ENCODE measurements around the gene PSMB3.

Gene PSMB3

DNA sequence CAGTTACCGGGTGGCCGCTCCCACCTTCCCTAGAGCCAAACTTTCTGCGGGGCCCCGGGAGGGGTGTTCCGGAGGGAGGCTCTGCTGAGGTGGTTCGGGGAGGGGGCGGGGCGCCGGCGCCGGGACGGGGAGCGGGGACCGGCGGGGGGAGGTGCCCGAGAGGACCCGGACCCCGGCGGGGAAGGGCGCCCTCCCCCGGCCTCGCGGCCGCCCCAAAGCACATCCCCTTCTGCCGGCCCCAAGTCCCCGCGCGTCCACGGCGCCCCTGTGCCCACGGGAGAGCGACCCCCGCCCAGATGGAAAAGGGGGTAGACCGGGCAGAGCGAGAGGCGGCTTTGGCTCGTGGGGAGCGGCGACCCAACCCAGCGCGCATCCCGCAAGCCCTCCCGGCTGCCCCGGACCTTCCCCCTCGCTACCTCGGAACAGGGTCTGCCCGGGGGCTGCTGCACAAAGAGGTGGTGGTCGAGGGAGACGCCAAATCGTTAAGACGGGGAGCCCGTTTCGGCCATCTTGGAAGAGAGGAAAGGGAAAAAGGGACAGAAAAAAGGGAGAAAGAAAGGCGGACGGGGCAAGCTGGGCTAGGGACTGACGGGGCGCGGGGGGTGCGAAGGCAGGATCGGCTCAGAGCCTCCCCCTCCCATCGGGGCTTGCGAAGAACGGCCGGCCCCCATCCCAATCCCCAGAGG is 4.9 kb upstream of the PSMB3 start:
- peaks cover 4 to 6% of the 10 kb centered on the region in 2 donors for H3K36me3 Mint-ChIP-seq
- DNase-seq (no peak), ATAC-seq (replicated peaks) (no peak)
- peaks cover 38 to 48% of the 10 kb centered on the region in 2 donors for H3K27me3 Mint-ChIP-seq
- H3K4me3 Mint-ChIP-seq, result peak overlapping the region; percentile 85 to 86
- peaks cover 37 to 55% of the 10 kb centered on the region in 2 donors for H3K4me1 Mint-ChIP-seq
- no peaks in the 10 kb centered on the region for H3K9me3 Mint-ChIP-seq
- H3K27ac Mint-ChIP-seq, result peak overlapping the region; percentile 66

DNA sequence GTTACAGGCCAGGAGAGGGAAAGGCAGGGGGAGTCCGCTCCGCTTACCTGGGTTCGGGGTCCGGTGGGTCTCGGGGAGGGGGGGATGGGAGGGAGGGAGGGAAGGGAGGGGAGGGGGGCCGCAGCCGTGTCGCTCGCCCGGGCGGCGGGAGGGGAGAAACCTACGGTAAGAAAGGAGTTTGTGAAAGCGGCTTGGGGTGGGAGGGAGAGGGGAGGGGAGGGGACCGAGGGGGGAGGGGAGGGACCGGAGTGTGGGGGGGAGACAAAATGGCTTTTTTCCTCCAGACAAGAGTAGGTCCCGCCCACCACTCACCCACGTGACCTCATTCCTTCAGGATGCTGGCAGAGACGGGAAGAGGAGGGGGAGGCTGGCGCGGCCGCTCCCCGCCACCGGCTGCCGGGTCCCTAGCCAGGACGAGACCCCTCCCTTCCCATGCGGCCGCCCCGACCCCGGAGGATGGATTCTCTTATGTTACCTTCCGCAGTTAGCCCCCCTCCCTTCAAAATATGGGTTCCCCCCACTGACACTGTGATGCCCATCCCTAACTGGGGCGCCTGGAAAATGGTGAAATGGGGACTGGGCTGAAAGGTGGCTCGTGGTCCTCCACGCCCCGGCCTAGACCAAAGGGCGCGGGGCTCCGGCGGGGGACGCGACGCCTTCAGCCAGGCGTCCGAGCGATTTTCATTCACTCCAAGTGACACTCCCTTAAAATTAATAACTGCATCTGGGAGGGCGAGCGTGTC is 4.2 kb upstream of the PSMB3 start, which contains the start of gene PCGF2:
Gene PCGF2, minus strand, starts transcription at position 188 of the 743 bp plus-strand sequence. CDS start 7,934 bp downstream, outside the sequence.
- no peaks in the 10 kb centered on the region for H3K9me3 Mint-ChIP-seq
- peak within 1 kb of the TSS; percentile 85 to 86 for H3K4me3 Mint-ChIP-seq
- no peak for ATAC-seq (replicated peaks)
- peaks cover 5 to 8% of the 10 kb centered on the region in 2 donors for H3K36me3 Mint-ChIP-seq
- no peak for DNase-seq
- H3K27ac Mint-ChIP-seq, result peak within 1 kb of the TSS; percentile 66
- peaks cover 34 to 58% of the 10 kb centered on the region in 2 donors for H3K4me1 Mint-ChIP-seq
- peaks cover 38 to 48% of the 10 kb centered on the region in 2 donors for H3K27me3 Mint-ChIP-seq

DNA sequence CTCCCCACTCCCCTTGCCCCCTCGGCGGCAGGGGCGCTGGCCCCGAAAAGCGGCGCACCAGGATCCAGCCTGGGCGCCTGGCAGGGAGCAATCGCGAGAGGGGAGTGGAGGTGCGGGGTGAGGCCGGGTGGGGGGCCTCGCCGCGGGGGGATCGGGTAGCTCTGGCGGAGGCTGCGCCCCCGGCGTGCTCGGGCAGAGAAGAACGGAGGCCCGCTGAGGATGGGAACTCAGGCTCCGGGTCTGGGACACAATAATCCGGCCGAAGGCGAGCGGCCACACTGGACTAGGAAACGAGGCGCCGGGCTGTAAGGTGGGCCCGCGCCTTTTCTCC is 3.7 kb upstream of the PSMB3 start:
- Mint-ChIP-seq H3K9me3 (no peaks in the 10 kb centered on the region), H3K36me3 (peaks cover 9 to 12% of the 10 kb centered on the region in 2 donors), H3K4me3 (peak overlapping the region; percentile 76 to 79), H3K27me3 (peaks cover 38 to 48% of the 10 kb centered on the region in 2 donors), H3K4me1 (peaks cover 37 to 63% of the 10 kb centered on the region in 2 donors), H3K27ac (no peak overlapping the region)
- ATAC-seq (replicated peaks), result no peak
- no peak for DNase-seq

DNA sequence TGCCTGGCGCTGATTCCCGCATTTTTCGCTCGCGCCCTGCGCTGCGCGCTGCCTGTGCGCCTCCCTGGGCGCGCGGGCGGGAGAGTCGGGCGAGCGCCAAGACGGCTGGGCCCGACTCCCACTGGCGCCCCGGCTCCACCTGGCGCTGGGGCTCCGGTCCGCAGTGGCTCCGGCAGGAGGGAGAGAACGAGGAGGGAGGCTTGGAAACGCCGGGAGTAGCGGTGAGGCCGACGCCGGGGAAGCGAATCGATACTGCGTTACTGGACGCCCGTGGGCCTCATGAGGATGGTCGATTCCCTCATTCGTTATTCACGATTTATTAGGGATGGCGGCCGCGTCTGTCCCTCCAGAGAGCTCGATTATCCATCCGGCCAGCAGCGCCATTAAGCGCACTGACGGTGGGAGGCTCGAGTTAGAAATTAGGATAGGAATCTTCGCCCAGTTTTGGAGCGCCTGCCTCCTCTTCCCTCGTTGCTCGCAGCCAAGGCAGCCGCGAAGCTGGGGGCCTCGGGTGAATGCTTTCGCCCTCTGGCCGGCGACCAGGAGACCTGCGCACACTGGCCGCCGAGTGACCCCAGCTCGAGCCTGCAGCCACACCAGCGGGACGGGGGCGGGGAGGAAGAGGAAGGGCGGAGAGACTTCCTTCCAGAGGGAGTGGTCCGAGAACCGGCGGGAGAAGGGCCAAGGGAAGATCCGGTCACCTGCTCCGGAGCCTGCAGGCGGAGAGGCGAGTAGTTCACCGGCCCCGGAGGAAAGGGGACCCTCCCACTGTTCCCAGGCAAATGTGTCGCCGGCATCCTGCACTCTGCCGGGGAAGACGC is 3.1 kb upstream of the PSMB3 start:
- peaks cover 38 to 45% of the 10 kb centered on the region in 2 donors for H3K27me3 Mint-ChIP-seq
- peaks cover 39 to 65% of the 10 kb centered on the region in 2 donors for H3K4me1 Mint-ChIP-seq
- no peak for ATAC-seq (replicated peaks)
- no peak for DNase-seq
- peak overlapping the region; percentile 76 to 79 for H3K4me3 Mint-ChIP-seq
- H3K36me3 Mint-ChIP-seq, result peaks cover 10 to 14% of the 10 kb centered on the region in 2 donors
- H3K9me3 Mint-ChIP-seq, result no peaks in the 10 kb centered on the region
- H3K27ac Mint-ChIP-seq, result no peak overlapping the region

DNA sequence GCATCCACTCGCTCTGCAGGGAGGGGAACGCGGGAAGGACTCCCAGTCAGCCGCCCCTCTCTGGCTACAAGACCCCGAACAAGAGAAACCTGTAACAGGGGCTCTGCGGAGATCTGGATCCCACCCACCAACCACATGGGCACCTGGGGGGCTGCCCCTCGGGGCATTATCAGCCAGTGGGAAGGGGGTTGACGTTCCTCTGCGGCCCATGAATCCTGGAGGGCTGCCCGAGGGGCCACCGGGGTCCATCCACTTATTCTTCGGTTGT is 2.6 kb upstream of the PSMB3 start:
- peaks cover 14 to 18% of the 10 kb centered on the region in 2 donors for H3K36me3 Mint-ChIP-seq
- ATAC-seq (replicated peaks) (no peak), DNase-seq (no peak)
- H3K9me3 Mint-ChIP-seq, result no peaks in the 10 kb centered on the region
- no peak overlapping the region for H3K27ac Mint-ChIP-seq
- H3K4me3 Mint-ChIP-seq, result peak overlapping the region; percentile 76 to 79
- peaks cover 35 to 40% of the 10 kb centered on the region in 2 donors for H3K27me3 Mint-ChIP-seq
- peaks cover 42 to 65% of the 10 kb centered on the region in 2 donors for H3K4me1 Mint-ChIP-seq

DNA sequence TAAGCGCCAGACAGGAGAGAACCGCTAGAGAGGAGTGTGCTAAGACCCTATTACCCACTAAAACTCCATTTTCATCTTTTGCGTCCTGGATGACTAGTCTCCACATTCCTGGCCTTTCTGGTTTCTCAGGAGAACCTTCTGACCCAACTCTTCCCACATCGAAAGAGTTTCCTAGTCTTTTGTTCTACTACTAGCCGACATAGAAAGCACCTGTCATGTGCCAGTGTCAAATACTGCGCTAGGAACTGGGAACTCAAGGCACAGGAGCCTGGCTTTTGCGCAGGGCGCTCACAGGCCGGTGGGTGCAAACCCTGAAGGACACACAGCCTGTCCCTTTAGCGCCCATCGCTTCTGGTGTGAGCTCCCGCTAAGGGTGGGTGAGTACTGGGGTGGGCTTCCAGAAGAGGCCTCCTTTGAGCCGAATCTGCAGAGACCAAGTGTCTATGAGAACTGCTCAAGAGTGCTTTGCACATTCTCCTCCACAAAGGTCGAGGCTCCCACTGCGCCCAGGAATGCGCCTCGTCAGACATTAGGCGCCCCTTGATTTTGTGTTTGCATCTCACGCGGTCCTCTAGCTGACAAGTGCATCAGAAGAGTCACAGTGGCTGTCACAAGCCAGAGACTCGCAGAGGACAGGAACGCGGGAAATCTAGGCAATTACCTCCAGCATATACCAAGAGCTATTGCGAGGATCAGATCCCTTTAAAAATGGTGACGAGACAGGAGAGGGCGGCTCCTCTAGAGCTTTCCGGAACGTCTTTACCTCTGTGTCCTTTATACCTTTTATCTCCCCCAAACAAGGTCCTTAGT is 2.0 kb upstream of the PSMB3 start:
- peaks cover 14 to 18% of the 10 kb centered on the region in 2 donors for H3K36me3 Mint-ChIP-seq
- H3K4me3 Mint-ChIP-seq, result peak overlapping the region; percentile 95 to 97
- H3K9me3 Mint-ChIP-seq, result no peaks in the 10 kb centered on the region
- no peak for DNase-seq
- ATAC-seq (replicated peaks), result no peak
- peaks cover 35 to 40% of the 10 kb centered on the region in 2 donors for H3K27me3 Mint-ChIP-seq
- peak overlapping the region; percentile 97 for H3K27ac Mint-ChIP-seq
- H3K4me1 Mint-ChIP-seq, result peaks cover 42 to 61% of the 10 kb centered on the region in 2 donors

DNA sequence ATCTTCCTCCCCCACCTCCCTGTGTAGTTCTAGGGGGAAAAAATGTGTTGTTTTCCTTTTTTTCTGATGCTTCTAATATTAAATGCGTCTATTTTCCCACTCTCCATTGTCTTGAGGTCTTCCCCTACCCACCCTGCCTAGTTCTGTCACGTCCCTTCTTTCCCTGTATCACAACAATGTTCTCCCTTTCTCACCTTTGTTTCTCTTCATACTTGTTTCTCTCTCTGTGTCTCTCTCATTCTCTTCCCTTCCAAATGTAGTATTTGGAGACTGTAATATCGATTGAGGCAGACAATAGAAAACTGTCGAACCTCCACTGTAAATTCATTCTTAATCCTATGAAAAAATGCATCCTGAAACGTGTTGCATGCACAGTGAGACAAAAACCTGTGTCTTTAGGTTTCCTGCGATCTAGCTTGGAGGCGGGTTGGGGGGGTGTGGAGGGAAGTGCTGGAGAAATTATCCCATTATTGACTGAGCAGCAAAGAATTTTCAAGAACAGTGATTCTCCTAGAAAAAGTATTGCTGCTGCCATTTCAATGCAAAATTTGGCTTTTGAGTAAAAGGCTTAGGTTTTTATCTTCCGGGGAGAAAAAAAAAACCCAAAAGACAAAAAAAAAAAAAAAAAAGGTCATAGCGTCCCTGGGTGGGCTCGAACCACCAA is 1.3 kb upstream of the PSMB3 start:
- DNase-seq (no peak), ATAC-seq (replicated peaks) (no peak)

DNA sequence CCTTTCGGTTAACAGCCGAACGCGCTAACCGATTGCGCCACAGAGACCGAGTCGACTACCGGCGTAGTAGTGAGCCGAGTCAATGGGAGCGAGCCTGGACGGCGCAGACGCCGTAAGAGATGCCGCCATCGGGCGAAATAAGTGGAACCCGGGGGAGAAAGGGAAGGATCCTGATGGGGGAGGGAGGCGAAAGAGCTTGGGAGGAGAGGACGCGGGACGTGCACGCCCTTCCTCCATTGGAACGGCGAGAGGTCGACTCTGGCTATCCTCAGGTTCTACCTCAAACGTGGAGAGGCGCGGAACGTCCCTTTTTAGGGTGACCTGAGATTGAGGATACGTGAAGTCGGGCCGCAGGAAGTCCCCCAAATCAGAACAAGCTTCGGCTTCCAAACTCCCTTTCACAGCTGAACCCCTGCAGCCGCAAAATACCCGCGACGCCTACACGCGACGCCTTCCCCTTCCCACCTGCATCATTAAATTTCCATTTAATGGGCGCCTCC is 683 bp upstream of the PSMB3 start:
- Mint-ChIP-seq H3K27ac (peak overlapping the region; percentile 97), H3K36me3 (peaks cover 21 to 27% of the 10 kb centered on the region in 2 donors), H3K27me3 (peaks cover 24 to 30% of the 10 kb centered on the region in 2 donors), H3K4me1 (peaks cover 31 to 47% of the 10 kb centered on the region in 2 donors), H3K4me3 (peak overlapping the region; percentile 95 to 97), H3K9me3 (no peaks in the 10 kb centered on the region)
- ATAC-seq (replicated peaks) (peak; percentile 41 to 45), DNase-seq (peak; percentile 76)

More for the DNA sequence above, 1.3 kb upstream of the PSMB3 start:
- H3K27ac Mint-ChIP-seq, result peak overlapping the region; percentile 97
- no peaks in the 10 kb centered on the region for H3K9me3 Mint-ChIP-seq
- H3K36me3 Mint-ChIP-seq, result peaks cover 21 to 24% of the 10 kb centered on the region in 2 donors
- H3K4me3 Mint-ChIP-seq, result peak overlapping the region; percentile 95 to 97
- peaks cover 30 to 36% of the 10 kb centered on the region in 2 donors for H3K27me3 Mint-ChIP-seq
- H3K4me1 Mint-ChIP-seq, result peaks cover 37 to 53% of the 10 kb centered on the region in 2 donors

DNA sequence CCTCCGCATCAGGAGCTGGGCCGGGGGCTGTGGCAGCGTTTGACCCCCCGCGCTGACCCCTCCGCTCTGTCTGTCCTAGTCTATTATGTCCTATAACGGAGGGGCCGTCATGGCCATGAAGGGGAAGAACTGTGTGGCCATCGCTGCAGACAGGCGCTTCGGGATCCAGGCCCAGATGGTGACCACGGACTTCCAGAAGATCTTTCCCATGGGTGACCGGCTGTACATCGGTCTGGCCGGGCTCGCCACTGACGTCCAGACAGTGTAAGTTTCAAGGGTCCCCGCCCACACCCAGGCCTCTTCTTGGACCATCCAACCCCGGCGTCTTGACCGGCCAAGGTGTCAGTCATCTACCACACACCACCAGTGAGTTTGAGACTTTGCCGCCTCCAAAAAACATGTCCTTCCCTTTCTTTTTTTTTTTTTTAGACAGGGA is 548 bp downstream of the PSMB3 start:
- Mint-ChIP-seq H3K4me1 (peaks cover 26 to 40% of the 10 kb centered on the region in 2 donors), H3K4me3 (peak overlapping the region; percentile 95 to 97), H3K36me3 (peaks cover 21 to 27% of the 10 kb centered on the region in 2 donors), H3K27ac (peak overlapping the region; percentile 97), H3K27me3 (peaks cover 18 to 22% of the 10 kb centered on the region in 2 donors), H3K9me3 (no peaks in the 10 kb centered on the region)
- ATAC-seq (replicated peaks) (no peak), DNase-seq (no peak)

DNA sequence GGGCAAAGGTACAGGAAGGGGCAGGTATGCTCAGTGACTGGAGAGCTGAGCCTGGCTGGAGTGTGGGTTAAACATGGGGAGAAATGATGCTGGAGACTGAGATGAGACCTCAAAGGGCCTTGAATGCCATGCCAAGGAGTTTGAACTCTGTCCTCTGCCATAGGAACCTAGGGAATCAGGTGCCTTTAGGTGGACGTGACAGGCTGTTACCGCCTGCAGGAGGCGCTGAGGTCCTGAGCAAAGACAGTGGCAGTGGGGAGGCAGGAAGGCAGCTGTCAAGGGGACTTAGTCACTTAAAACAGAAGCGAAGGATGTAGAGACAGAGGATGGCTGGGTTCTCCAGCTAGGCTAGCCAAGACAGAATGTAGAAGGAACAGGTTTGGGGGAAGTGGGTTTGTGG is 9.1 kb downstream of the PSMB3 start:
- H3K27ac Mint-ChIP-seq, result no peak overlapping the region
- DNase-seq (no peak), ATAC-seq (replicated peaks) (no peak)
- H3K4me3 Mint-ChIP-seq, result no peak overlapping the region
- H3K36me3 Mint-ChIP-seq, result peaks cover 26 to 56% of the 10 kb centered on the region in 2 donors
- H3K4me1 Mint-ChIP-seq, result peaks cover 6 to 8% of the 10 kb centered on the region in 2 donors
- H3K27me3 Mint-ChIP-seq, result no peaks in the 10 kb centered on the region
- H3K9me3 Mint-ChIP-seq, result no peaks in the 10 kb centered on the region

DNA sequence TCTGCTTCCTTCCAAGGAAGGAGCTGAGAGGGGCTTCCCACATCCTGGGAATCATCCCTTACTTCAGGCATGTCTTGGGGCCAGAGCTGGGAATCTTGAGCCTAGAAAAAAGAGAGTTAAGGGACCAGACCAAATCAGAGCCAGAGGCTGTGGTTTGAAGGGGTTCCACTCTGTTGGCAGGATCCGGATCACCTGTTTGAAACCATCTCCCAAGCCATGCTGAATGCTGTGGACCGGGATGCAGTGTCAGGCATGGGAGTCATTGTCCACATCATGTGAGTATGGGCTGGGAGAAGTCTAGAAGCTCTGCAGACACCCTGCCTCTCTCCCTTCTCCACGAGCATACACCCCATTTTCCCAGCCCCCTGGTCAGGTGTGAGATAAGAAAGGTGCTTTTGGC is 9.7 kb downstream of the PSMB3 start:
- H3K4me3 Mint-ChIP-seq, result no peak overlapping the region
- DNase-seq, result no peak
- H3K27me3 Mint-ChIP-seq, result no peaks in the 10 kb centered on the region
- H3K36me3 Mint-ChIP-seq, result peaks cover 33 to 62% of the 10 kb centered on the region in 2 donors
- H3K9me3 Mint-ChIP-seq, result no peaks in the 10 kb centered on the region
- ATAC-seq (replicated peaks), result no peak
- peaks cover 6 to 8% of the 10 kb centered on the region in 2 donors for H3K4me1 Mint-ChIP-seq
- H3K27ac Mint-ChIP-seq, result peak overlapping the region; percentile 65

DNA sequence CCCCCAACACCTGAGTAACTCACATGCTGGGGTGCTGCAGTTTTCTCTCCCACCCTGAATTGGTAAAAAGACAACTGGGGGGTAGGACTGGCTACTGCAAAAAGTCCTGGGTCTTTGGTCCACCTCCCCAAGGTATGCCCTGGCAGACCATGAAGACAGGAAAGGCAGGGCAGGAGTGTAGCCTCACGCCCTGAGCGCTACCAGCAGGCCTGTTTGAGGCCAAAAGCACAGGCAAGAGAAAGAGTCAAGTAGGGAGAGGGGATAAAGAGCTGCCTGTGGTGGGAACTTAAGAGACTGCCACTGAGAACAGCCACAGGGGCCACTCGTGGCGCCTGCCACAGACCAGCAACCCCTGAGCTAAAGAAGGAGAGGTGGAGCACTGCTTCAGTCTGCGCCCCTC is 13.8 kb downstream of the PSMB3 start:
- DNase-seq, result no peak
- no peaks in the 10 kb centered on the region for H3K9me3 Mint-ChIP-seq
- H3K4me3 Mint-ChIP-seq, result no peak overlapping the region
- no peaks in the 10 kb centered on the region for H3K27me3 Mint-ChIP-seq
- peaks cover 48 to 71% of the 10 kb centered on the region in 2 donors for H3K36me3 Mint-ChIP-seq
- peaks cover 4 to 8% of the 10 kb centered on the region in 2 donors for H3K4me1 Mint-ChIP-seq
- ATAC-seq (replicated peaks), result no peak
- peak overlapping the region; percentile 56 for H3K27ac Mint-ChIP-seq

DNA sequence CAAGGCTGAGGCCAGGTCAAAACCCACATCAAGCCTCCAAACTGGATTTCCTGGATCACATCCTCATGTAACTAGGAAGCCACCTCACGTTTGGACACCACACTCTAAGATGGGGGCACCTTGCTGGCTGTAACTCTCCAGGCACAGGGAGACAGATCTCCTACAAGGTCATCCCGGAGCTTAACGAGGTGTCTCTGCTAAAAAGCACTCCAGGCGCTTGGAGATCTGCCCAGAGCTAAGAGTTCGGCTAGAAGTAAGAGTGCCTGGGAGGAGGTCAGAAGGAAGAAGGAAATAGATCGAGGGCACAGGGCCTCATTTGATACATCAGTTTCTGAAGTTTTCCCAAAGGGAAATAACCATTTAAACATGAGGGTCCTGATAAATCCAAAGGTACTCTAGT is 15.9 kb downstream of the PSMB3 start:
- Mint-ChIP-seq H3K9me3 (no peaks in the 10 kb centered on the region), H3K4me1 (peaks cover 0 to 6% of the 10 kb centered on the region in 2 donors), H3K27ac (peak overlapping the region; percentile 33), H3K4me3 (no peak overlapping the region), H3K27me3 (no peaks in the 10 kb centered on the region), H3K36me3 (peaks cover 52 to 73% of the 10 kb centered on the region in 2 donors)
- DNase-seq (no peak), ATAC-seq (replicated peaks) (no peak)
